Subcutaneous abdominal adipose tissue (tissue), 5 donors: ENCODE data around the gene CASTOR1.

Source experiments
- H3K27ac ChIP-seq: one replicate; pipeline ENCODE4 v1.7.0; 2013; ENCODE audit warnings: low read depth, mild to moderate bottlenecking, inconsistent platforms, low read length, moderate library complexity
- H3K27me3 ChIP-seq, 5 donors: one replicate each; pipeline ENCODE4 v1.7.0; 2013; ENCODE audit warnings: low read length in 5 of 5, inconsistent platforms in 1 of 5; ENCODE audit not compliant: control insufficient read depth in 5 of 5, insufficient read depth in 4 of 5
- H3K36me3 ChIP-seq, 5 donors: one replicate each; pipeline ENCODE4 v1.7.0; 2013; ENCODE audit warnings: low read length in 5 of 5; ENCODE audit not compliant: control insufficient read depth in 5 of 5, insufficient read depth in 5 of 5
- H3K4me1 ChIP-seq, 5 donors: one replicate each; pipeline ENCODE4 v1.7.0; 2013; ENCODE audit warnings: low read length in 5 of 5, mild to moderate bottlenecking in 3 of 5, moderate library complexity in 1 of 5; ENCODE audit not compliant: control insufficient read depth in 5 of 5, insufficient read depth in 5 of 5
- H3K4me3 ChIP-seq, 5 donors: one replicate each; pipeline ENCODE4 v1.7.0; 2013; ENCODE audit warnings: low read length in 5 of 5, low read depth in 1 of 5
- H3K9ac ChIP-seq, 5 donors: one replicate each; pipeline ENCODE4 v1.7.0; 2013; ENCODE audit warnings: low read length in 5 of 5, mild to moderate bottlenecking in 4 of 5, moderate library complexity in 3 of 5
- H3K9me3 ChIP-seq, 5 donors: one replicate each; pipeline ENCODE4 v1.7.0; 2013; ENCODE audit warnings: low read length in 5 of 5; ENCODE audit not compliant: control insufficient read depth in 5 of 5
- donor health status: healthy.
- donor health status: healthy.
- donor health status: healthy.
- donor health status: healthy.
- donor health status: healthy.

Gene CASTOR1

DNA sequence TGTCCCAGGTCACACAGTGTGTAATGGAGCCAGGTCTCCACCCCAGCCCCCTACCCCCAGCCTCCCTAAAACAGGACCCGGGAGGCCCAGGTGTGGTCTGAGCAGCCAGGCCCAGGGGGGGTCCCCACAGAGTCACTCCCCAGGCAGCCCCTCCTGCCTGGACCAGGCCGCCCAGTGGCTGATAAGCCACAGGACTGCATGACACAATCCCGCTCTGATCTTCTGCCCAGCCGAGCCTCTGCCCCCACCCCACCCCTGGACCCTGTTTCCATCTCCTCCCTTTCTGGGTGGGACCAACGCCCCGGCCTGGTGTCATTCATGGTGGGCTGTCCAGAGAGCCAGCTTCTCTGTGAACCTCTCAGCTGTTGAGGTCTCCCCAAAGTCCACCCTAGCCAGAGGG lies 35.0 kb downstream of the CASTOR1 start:
- Histone ChIP-seq H3K4me1 (peaks cover 6 to 28% (median 20%) of the 10 kb centered on the region in 5 donors), H3K4me3 (no peak overlapping the region), H3K27ac (no peak overlapping the region), H3K27me3 (peaks cover 4 to 26% (median 8%) of the 10 kb centered on the region in 5 donors), H3K9me3 (no peaks in the 10 kb centered on the region), H3K36me3 (no peaks in the 10 kb centered on the region), H3K9ac (no peak overlapping the region)

DNA sequence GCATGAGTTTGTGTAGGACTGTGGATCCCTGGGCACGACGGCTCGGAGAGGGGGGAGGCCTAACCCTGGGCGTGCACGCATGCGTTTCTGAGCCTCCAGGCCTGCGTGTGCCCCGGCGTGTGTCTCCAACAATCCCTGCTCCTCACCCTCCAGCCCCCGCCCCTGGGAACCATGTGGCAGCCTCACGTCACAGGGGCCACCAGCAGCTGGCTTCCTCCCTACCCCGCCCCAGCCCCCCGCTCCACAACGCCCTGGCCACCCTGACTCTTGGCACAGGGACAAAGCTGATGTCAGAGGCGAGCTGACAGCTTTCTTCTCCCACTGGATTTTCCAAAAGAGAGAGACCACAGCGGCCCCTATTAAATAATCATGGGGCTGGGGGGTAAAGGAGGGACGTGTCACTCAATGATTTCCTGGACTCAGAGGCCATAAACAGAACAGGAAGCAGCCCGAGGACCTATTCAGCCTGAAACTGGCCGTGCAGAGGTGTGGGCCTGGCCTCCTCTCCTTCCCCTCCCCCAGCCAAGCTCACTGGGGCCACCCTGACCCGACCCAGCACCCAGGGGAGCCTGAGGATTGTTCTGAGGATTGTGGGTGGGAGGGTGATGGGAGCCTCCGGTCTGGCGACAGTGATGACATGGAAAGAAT lies 36.0 kb downstream of the CASTOR1 start:
- H3K9me3 ChIP-seq, result no peaks in the 10 kb centered on the region
- H3K27ac ChIP-seq, result no peak overlapping the region
- peak overlapping the region in 3 of 5 donors; percentile 7 to 48 (median 36) for H3K4me3 ChIP-seq
- peaks cover 6 to 37% (median 26%) of the 10 kb centered on the region in 5 donors for H3K4me1 ChIP-seq
- no peaks in the 10 kb centered on the region for H3K36me3 ChIP-seq
- H3K27me3 ChIP-seq, result peaks cover 12 to 35% (median 16%) of the 10 kb centered on the region in 5 donors
- H3K9ac ChIP-seq, result peak overlapping the region in 3 of 5 donors; percentile 6 to 59 (median 55)

DNA sequence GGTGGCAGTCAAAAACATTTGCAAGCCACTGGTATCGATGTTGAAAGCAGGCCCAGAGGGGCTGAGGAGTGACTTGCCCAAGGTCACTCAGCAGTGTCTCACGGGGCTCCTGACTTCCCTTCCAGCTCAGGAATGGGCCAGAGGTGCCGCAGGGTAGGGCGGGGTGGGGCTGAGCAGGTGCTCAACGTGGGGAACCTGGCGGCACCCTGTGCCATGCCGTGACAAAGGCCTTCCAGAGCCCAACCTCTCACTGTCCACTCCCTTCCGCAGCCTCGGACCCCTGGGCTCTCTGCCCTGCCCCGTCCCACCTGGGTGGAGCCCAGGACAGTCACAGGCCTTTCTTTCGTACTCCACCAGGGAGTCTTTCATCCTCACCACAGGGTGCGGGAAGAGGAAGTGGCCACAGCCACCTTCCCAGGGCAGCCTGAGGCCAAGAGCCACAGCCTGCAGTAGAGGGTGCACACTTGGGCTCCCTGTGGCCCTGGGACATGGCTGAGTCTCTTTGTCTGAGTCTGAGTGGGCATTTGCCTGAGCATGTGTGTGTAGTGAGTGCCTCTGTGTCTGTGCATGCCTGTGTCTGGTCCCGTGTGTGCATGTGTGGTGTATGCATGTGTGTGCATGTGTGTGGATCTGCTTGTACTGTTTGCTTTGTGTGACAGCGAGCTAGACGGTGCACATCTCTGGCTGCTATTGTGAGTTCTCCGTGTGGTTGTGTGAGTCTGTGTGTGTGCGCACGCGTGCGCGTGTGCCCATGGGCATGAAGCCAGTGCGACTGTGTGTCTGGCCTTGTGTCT lies 36.7 kb downstream of the CASTOR1 start:
- Histone ChIP-seq H3K4me3 (peak overlapping the region in 3 of 5 donors; percentile 7 to 48 (median 36)), H3K9ac (peak overlapping the region in 2 of 5 donors; percentile 6 to 63), H3K27ac (no peak overlapping the region), H3K27me3 (peaks cover 18 to 39% (median 21%) of the 10 kb centered on the region in 5 donors), H3K4me1 (peaks cover 6 to 38% (median 29%) of the 10 kb centered on the region in 5 donors), H3K36me3 (no peaks in the 10 kb centered on the region), H3K9me3 (no peaks in the 10 kb centered on the region)

DNA sequence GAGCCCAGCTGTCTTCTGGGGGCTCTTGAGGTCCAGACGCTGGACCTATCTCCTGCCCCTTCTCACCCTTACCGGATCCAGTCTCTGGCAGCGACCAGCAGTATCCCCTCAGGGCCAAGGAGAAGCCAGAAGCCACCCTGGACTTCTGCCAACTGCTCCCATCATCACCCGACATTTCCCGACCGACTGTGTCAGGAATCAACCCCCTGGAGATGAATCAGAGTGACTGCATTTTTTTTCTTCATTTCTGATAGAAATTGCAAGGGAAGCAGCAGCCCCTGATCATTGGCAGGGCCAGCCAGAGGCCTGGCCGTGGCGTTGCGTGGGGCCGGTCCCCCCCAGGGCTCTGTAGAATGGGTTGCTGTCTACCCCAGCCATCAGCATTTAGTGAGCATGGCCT lies 37.6 kb downstream of the CASTOR1 start:
- no peaks in the 10 kb centered on the region for H3K36me3 ChIP-seq
- no peak overlapping the region for H3K9ac ChIP-seq
- H3K27ac ChIP-seq, result no peak overlapping the region
- H3K27me3 ChIP-seq, result peaks cover 25 to 38% (median 28%) of the 10 kb centered on the region in 5 donors
- no peak overlapping the region for H3K4me3 ChIP-seq
- peaks cover 6 to 44% (median 29%) of the 10 kb centered on the region in 5 donors for H3K4me1 ChIP-seq
- H3K9me3 ChIP-seq, result no peaks in the 10 kb centered on the region

DNA sequence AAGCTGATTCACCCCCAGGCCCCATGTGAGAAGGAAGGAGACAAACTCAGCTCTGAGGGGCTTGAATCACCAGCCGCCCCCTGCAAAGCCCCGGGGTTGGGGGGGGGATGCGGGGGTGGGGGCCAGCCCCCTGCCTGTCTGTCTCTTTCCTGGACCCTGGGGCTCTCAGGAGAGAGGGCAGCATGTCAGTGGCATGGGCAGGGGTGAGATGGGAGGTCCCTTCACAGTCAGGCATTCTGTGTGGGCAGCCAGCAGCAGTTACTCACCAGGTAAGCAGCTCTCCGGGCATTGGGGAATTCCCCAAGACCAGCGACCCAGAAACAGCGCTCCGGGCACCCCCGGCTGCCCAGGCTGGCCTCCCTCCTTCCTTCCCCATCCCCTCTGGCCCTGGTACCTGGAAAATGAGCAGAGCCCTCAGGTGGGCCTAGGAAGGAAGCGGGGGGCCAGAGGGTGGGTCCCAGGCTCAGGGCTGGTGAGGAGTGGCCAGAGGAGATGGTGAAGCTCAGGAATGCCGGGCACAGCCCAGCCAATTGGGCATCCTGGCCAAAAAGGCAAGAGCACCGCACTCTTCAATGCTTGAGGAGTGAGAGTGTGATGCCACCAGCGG lies 38.5 kb downstream of the CASTOR1 start:
- Histone ChIP-seq H3K9ac (no peak overlapping the region), H3K27ac (no peak overlapping the region), H3K4me3 (no peak overlapping the region), H3K4me1 (peaks cover 6 to 48% (median 27%) of the 10 kb centered on the region in 5 donors), H3K36me3 (no peaks in the 10 kb centered on the region), H3K9me3 (no peaks in the 10 kb centered on the region), H3K27me3 (peaks cover 29 to 42% (median 33%) of the 10 kb centered on the region in 5 donors)

DNA sequence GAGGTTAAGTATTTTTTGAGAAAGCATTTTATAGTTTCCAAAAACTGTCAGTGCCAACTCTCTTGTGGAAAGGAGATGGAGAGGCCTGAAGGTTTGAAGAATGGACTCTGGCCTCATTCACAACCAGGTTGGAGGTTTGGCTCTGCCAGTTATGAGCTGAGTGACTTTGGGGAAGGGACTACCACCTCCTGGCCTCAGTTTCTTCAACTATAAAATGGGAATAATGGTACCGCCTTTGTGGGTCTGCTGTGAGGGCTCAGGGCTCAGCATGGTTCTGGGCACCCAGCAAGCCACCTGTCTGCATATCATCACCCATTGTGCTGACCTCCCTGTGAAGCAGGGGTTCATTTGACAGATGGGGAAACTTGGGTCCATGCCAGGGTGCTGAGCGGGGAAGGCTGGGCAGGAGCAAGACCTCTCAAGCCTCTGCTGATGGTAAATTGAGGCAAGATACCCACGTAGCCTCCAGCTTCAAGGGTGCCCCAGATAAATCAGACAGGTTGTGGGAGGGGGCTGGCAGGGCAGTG lies 39.2 kb downstream of the CASTOR1 start:
- no peaks in the 10 kb centered on the region for H3K9me3 ChIP-seq
- no peak overlapping the region for H3K9ac ChIP-seq
- H3K4me1 ChIP-seq, result peaks cover 6 to 51% (median 31%) of the 10 kb centered on the region in 5 donors
- no peaks in the 10 kb centered on the region for H3K36me3 ChIP-seq
- H3K27me3 ChIP-seq, result peaks cover 33 to 47% (median 39%) of the 10 kb centered on the region in 5 donors
- H3K27ac ChIP-seq, result no peak overlapping the region
- no peak overlapping the region for H3K4me3 ChIP-seq

DNA sequence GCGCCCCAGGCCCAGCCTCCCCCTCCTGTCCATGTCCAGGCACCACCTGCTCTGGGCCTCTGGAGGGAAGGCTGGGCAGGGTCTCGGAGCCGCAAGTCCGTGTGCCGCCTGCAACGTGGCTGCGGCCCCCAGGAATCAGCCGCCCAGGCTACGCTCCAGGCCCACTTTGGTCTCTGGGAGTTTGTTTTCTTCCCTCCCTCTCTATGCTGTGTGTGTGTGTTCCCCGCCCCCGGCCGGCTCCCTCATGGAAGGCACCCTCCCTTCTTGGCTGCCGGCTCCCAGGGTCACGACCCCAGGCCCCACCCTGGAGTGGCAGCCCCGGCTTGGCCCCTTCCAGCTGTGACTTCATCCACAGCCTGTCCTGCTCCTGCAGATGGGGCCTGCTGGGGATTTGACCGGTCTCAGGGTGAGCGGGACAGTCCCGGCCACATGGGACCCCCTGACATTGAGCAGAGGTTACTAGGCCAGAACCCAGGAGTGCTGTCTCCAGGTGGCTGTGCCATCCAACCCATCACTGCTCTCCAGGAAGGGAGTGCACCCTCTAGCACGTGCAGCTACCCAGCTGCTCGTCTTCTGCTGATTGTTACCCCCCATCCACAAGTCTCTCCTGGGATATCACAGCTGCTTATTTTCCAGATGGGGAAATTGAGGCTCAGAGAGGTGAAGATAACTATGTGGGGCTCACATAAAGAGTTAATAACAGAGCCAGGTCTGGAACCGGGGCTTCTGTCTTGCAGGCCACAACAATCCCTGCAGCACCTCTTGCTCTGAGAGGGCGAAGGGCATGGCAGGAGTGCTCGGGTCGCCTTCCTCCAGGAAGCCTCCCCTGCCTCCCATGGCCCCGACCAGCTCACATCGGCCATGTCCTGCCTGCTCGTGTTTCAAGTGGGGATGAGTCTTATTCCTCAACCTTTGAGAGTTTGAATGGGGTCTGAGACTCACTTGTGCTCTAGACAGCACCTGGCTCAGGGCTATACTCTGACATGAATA lies 40.0 kb downstream of the CASTOR1 start:
- Histone ChIP-seq H3K36me3 (no peaks in the 10 kb centered on the region), H3K4me3 (peak overlapping the region in 4 of 5 donors; percentile 2 to 53 (median 16)), H3K27ac (no peak overlapping the region), H3K9me3 (no peaks in the 10 kb centered on the region), H3K4me1 (peaks cover 6 to 51% (median 31%) of the 10 kb centered on the region in 5 donors), H3K9ac (no peak overlapping the region), H3K27me3 (peaks cover 40 to 53% (median 45%) of the 10 kb centered on the region in 5 donors)

DNA sequence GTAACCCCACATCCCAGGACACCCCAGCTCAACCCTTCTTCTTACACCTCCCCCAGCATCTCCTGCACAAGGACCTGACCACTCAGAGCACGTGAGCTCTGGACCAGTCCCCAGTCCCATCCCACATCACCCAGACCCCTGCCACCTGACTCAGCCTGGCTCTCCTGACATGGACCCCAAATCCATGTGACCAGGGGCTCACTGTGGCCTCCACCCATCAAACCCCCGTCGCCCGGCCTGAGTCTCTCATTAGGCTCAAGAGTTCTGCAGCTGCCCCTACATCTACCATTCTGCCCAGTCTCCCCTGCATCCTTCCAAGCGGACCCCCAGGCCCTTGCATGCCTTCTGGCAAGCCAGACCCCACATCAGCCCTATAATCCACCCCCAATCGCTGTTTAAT lies 40.8 kb downstream of the CASTOR1 start:
- H3K9ac ChIP-seq, result no peak overlapping the region
- no peak overlapping the region for H3K27ac ChIP-seq
- H3K9me3 ChIP-seq, result no peaks in the 10 kb centered on the region
- H3K4me3 ChIP-seq, result peak overlapping the region; percentile 2 to 53 (median 25)
- peaks cover 6 to 48% (median 29%) of the 10 kb centered on the region in 5 donors for H3K4me1 ChIP-seq
- peaks cover 0 to 3% (median 0%) of the 10 kb centered on the region in 5 donors for H3K36me3 ChIP-seq
- peaks cover 41 to 62% (median 53%) of the 10 kb centered on the region in 5 donors for H3K27me3 ChIP-seq

DNA sequence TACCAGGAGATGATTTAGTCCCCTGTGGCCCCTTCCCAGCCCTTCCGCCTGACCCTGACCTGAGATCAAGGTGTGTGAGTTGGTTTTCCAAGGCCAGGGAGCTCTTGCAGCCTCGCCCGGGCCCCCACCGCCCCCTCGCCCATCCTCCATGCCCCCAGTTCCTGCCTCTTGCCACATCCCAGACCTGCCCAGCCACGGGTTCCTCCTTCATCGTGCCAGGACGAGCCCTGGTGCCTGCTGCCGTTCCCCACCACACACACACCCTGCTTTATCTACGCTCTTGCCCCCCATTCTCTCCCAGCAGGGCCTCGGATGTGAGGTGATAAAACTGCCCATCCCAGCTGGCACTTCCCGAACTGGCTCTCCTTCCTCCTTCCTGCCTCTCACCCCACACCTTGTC lies 41.3 kb downstream of the CASTOR1 start:
- H3K36me3 ChIP-seq, result peaks cover 0 to 3% (median 0%) of the 10 kb centered on the region in 5 donors
- no peaks in the 10 kb centered on the region for H3K9me3 ChIP-seq
- H3K4me3 ChIP-seq, result peak overlapping the region in 3 of 5 donors; percentile 25 to 53 (median 25)
- H3K9ac ChIP-seq, result no peak overlapping the region
- H3K27ac ChIP-seq, result no peak overlapping the region
- peaks cover 41 to 63% (median 55%) of the 10 kb centered on the region in 5 donors for H3K27me3 ChIP-seq
- H3K4me1 ChIP-seq, result peaks cover 5 to 44% (median 24%) of the 10 kb centered on the region in 5 donors
